Measurements from ENCODE around the gene GPRIN3.

Gene GPRIN3

DNA sequence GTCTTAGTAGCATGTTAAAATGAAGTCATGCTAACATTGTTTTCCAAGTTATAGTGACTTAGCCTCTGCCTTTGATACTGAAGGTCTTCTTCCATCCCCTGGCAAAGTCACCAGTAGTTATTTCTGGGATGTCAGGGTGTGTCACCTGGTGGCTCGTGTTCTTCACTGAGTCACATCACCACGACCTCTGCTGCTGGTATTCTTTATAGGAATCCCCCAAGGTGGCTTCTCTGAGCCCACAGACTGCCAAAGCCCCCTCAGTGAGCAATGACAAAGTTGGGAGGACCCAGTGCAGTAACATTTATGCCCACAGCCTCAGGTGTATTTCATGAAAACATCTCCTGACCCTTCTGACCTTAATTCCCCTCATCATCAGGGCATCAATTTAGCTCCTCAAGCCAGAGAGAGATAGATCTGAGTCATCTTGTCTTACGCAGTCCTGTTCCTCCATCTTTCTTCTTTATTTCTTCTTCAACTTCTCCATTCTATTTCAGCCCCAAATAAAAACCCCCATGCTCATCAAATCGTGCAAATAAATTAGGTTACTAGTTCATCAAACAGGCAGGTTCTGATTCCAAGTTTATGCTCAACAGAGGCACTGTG, 29.3 kb upstream of the GPRIN3 start:
- H3K4me2 ChIP-seq, result no peak overlapping the region
- H3K9ac ChIP-seq, result no peak overlapping the region
- no peak for TF ChIP-seq Cebpa-rat (IDR thresholded peaks at IDR 0.05)
- no peak overlapping the region for H3K27ac ChIP-seq
- no peaks in the 10 kb centered on the region for H3K27me3 ChIP-seq
- no peaks in the 10 kb centered on the region for H3K9me3 ChIP-seq
- no peaks in the 10 kb centered on the region for H3K4me1 ChIP-seq
- no peaks in the 10 kb centered on the region for H4K20me1 ChIP-seq
- no peak overlapping the region for H3K4me3 ChIP-seq
- no peaks in the 10 kb centered on the region for H3K36me3 ChIP-seq

- Histone ChIP-seq H3K27me3 (no peaks in the 10 kb centered on the region), H3K36me3 (no peaks in the 10 kb centered on the region), H3K4me3 (no peak overlapping the region), H3K9ac (no peak overlapping the region), H3K9me3 (no peaks in the 10 kb centered on the region), H4K20me1 (no peaks in the 10 kb centered on the region), H3K4me2 (no peak overlapping the region), H3K4me1 (no peaks in the 10 kb centered on the region), H3K27ac (no peak overlapping the region)
- TF ChIP-seq Cebpa-rat (IDR thresholded peaks at IDR 0.05), result no peak
Observed at GRCh38 chr4:89334830-89335229, 27.2 kb upstream of the GPRIN3 start.

GRCh38 chr4:89334311-89334710, 26.7 kb upstream of the GPRIN3 start:
- Histone ChIP-seq H3K9ac (no peak overlapping the region), H3K9me3 (no peaks in the 10 kb centered on the region), H3K4me1 (no peaks in the 10 kb centered on the region), H3K27ac (no peak overlapping the region), H3K27me3 (no peaks in the 10 kb centered on the region), H3K4me3 (no peak overlapping the region), H4K20me1 (no peaks in the 10 kb centered on the region), H3K4me2 (no peak overlapping the region), H3K36me3 (no peaks in the 10 kb centered on the region)
- TF ChIP-seq Cebpa-rat (IDR thresholded peaks at IDR 0.05), result no peak

DNA sequence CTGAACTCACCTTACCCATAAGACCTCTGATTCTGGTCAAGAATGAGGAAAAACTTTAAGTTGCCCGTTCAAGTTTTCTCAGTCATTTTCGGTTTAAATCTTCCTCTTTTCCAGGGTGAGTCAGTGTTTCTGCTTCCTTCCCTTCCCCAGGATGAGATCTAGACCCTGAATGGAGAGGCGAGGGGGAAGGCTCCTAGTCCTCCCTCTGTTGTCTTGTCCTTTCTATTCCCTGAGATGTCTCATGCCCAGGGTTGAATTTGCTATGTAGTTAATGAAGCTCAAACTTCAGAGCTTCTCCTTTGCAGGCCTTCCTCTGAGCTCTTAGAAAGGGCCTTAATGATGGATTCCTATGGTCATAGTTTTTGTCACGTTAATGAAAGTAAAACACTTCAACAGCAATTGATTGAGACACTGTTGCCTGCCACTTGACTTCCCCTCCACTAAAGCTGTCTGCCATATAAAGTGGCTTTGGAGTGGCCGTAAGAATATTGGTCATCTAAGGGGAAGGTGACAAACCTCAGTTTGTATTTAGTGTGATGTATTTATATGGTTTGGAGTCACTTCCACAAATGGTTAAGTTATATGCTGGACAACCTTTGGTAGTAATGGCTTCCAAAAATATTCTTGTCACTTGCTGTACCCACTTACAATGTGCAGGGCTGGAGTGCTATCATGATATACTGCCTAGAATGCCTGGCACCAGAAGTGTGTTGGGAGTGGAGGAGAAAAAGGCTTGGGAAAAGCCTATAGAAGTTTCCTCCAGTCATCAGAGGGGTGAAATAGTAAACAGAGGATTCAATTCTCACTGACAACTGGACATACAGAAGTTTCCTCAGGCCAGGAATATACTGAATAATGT, 24.3 kb upstream of the GPRIN3 start:
- Histone ChIP-seq H3K9me3 (no peaks in the 10 kb centered on the region), H4K20me1 (no peaks in the 10 kb centered on the region), H3K9ac (no peak overlapping the region), H3K4me3 (no peak overlapping the region), H3K27ac (no peak overlapping the region), H3K27me3 (no peaks in the 10 kb centered on the region), H3K4me2 (no peak overlapping the region), H3K36me3 (no peaks in the 10 kb centered on the region), H3K4me1 (no peaks in the 10 kb centered on the region)
- no peak for TF ChIP-seq Cebpa-rat (IDR thresholded peaks at IDR 0.05)

GRCh38 chr4:89331197-89331596, 23.6 kb upstream of the GPRIN3 start:
- no peak overlapping the region for H3K9ac ChIP-seq
- no peak overlapping the region for H3K27ac ChIP-seq
- H3K4me1 ChIP-seq, result no peaks in the 10 kb centered on the region
- no peak for TF ChIP-seq Cebpa-rat (IDR thresholded peaks at IDR 0.05)
- H3K9me3 ChIP-seq, result no peaks in the 10 kb centered on the region
- H3K4me3 ChIP-seq, result no peak overlapping the region
- no peaks in the 10 kb centered on the region for H4K20me1 ChIP-seq
- no peak overlapping the region for H3K4me2 ChIP-seq
- H3K36me3 ChIP-seq, result no peaks in the 10 kb centered on the region
- no peaks in the 10 kb centered on the region for H3K27me3 ChIP-seq

DNA sequence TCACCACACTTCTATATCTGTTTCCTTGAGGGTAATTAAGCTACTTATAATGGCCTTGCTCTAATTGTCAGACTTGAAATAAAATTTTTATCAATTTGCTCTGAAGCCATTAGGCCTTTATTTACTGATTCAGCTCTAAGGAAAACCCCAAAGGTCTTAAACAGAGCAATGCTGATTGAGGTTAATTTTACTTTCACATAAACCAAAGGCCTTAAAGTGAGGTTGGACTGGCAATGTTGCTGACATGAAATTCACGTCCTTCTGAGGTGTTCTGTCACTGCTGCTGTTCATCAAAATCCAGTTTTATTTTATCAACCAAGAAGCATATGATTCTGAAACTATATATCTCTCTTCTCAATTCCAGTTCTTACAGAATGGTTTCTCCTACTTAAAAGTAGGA, 21.7 kb upstream of the GPRIN3 start:
- Histone ChIP-seq H3K9me3 (no peaks in the 10 kb centered on the region), H3K4me1 (peaks cover 7% of the 10 kb centered on the region), H3K9ac (no peak overlapping the region), H3K4me2 (no peak overlapping the region), H3K27me3 (no peaks in the 10 kb centered on the region), H3K27ac (no peak overlapping the region), H4K20me1 (no peaks in the 10 kb centered on the region), H3K36me3 (no peaks in the 10 kb centered on the region), H3K4me3 (no peak overlapping the region)
- no peak for TF ChIP-seq Cebpa-rat (IDR thresholded peaks at IDR 0.05)

DNA sequence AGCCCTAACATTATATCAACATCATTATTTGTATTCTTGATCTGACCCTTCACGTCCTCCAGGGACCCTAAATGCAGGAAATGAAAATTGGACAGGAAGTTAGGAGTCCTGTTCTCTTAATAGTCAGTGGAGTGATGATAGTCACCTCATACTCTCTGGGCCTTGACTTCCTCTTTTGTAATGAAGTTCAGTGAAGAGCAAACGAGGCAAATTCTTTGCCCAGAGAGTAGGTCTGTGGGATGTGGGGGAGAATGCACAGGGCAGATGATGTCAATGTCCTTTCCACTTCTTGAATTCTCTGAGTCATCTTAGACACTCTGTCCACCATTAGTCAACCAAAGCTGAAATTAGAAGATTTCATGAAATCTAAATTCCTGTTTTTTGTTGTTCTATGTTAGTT, 17.1 kb upstream of the GPRIN3 start:
- peaks cover 12% of the 10 kb centered on the region for H3K4me1 ChIP-seq
- no peak for TF ChIP-seq Cebpa-rat (IDR thresholded peaks at IDR 0.05)
- no peaks in the 10 kb centered on the region for H4K20me1 ChIP-seq
- no peak overlapping the region for H3K27ac ChIP-seq
- H3K9me3 ChIP-seq, result no peaks in the 10 kb centered on the region
- H3K27me3 ChIP-seq, result no peaks in the 10 kb centered on the region
- H3K9ac ChIP-seq, result no peak overlapping the region
- peak overlapping the region; percentile 32 for H3K4me2 ChIP-seq
- no peak overlapping the region for H3K4me3 ChIP-seq
- H3K36me3 ChIP-seq, result no peaks in the 10 kb centered on the region

DNA sequence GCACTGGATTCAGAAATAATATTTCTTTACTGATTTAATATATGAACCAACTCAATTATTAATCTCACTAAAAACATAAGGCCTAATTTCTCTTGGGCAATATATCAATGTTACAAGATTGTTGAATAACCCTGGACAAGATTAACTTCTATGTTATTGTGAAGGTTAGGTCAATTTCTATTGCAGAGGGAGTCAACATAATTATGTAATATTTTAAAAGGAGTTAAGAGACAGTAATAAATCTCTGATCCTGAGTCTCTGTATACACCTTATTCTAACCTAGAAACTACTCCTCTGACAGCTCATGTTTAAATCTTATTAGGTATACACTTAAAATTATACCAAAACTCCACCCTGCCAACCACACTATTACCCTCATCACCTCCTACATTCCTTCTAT, 15.1 kb upstream of the GPRIN3 start:
- no peaks in the 10 kb centered on the region for H3K27me3 ChIP-seq
- H3K9me3 ChIP-seq, result no peaks in the 10 kb centered on the region
- no peak overlapping the region for H3K4me3 ChIP-seq
- H3K4me1 ChIP-seq, result peaks cover 12% of the 10 kb centered on the region
- H4K20me1 ChIP-seq, result no peaks in the 10 kb centered on the region
- H3K27ac ChIP-seq, result no peak overlapping the region
- TF ChIP-seq Cebpa-rat (IDR thresholded peaks at IDR 0.05), result no peak
- no peak overlapping the region for H3K9ac ChIP-seq
- H3K36me3 ChIP-seq, result no peaks in the 10 kb centered on the region
- H3K4me2 ChIP-seq, result no peak overlapping the region

DNA sequence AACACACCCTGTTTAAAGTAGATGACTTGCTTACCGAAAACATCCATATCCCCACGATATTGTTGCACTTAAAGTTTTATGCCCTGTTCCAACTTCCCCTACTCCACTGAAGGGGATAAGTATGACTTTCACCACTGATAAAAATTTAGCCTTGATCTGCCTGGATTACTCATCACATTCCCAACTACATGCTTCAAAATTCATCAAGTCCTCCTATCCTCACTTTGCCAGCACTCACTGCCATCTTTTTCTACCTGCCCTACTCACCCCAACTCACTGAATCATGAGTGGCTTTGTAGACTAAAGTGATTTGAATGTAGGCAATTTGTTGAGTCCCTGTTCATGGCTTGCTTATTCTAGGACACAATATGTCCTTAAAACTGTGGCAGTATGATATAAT, 12.2 kb upstream of the GPRIN3 start:
- H3K4me3 ChIP-seq, result no peak overlapping the region
- H3K4me2 ChIP-seq, result no peak overlapping the region
- no peaks in the 10 kb centered on the region for H4K20me1 ChIP-seq
- no peak overlapping the region for H3K9ac ChIP-seq
- no peaks in the 10 kb centered on the region for H3K9me3 ChIP-seq
- TF ChIP-seq Cebpa-rat (IDR thresholded peaks at IDR 0.05), result no peak
- H3K27ac ChIP-seq, result no peak overlapping the region
- no peaks in the 10 kb centered on the region for H3K36me3 ChIP-seq
- H3K4me1 ChIP-seq, result peaks cover 24% of the 10 kb centered on the region
- H3K27me3 ChIP-seq, result no peaks in the 10 kb centered on the region

GRCh38 chr4:89316931-89317366, 9.3 kb upstream of the GPRIN3 start:
- no peak overlapping the region for H3K27ac ChIP-seq
- H3K4me2 ChIP-seq, result peak overlapping the region; percentile 33
- H3K4me1 ChIP-seq, result peaks cover 15% of the 10 kb centered on the region
- TF ChIP-seq Cebpa-rat (IDR thresholded peaks at IDR 0.05), result no peak
- no peak overlapping the region for H3K4me3 ChIP-seq
- H4K20me1 ChIP-seq, result no peaks in the 10 kb centered on the region
- no peak overlapping the region for H3K9ac ChIP-seq
- no peaks in the 10 kb centered on the region for H3K27me3 ChIP-seq
- H3K9me3 ChIP-seq, result no peaks in the 10 kb centered on the region
- H3K36me3 ChIP-seq, result no peaks in the 10 kb centered on the region

Measured in BLaER1 (cell line).